Measurements from ENCODE around the gene PRKCE.

The PRKCE gene

DNA sequence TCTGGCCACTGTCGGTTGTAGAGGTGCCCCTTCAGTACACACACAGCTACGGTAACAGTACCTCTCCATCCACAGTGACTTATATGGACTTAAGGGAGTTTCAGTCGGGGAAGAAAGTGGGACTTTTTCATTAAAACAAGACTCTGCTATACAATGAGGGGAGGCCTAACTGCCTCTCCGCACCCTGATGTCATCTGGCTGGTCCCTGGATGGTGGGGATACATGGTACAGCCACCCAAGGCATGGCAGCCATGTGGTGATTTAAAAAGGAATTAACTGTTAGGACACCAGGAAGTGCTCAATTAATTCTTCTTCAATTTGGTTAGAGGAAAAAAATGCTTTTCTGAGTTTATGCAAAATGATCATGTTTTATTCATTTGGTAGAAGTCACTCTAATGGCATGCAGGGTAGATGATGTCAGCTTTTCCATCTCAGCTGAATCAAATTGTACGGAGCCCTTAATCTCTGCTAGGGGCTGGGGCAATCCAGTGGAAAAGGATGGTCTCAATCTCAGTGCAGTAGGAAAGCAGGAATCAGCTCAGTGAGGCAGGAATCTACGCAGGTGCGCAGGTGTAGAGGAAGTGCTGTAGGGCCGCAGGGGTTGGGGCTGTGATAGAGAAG is 243.9 kb downstream of the PRKCE start:
- ATAC-seq (no peak), DNase-seq (no peak)
- Mint-ChIP-seq H3K4me3 (no peak overlapping the region), H3K27me3 (no peaks in the 10 kb centered on the region), H3K4me1 (peaks cover 21% of the 10 kb centered on the region), H3K27ac (no peak overlapping the region), H3K36me3 (ENCODE audit: low read depth) (no peaks in the 10 kb centered on the region), H3K9me3 (no peaks in the 10 kb centered on the region)

- no peaks in the 10 kb centered on the region for H3K27me3 Mint-ChIP-seq
- H3K27ac Mint-ChIP-seq = no peak overlapping the region
- no peak overlapping the region for H3K4me3 Mint-ChIP-seq
- H3K9me3 Mint-ChIP-seq = no peaks in the 10 kb centered on the region
- DNase-seq (no peak), ATAC-seq (no peak)
- no peaks in the 10 kb centered on the region for H3K36me3 Mint-ChIP-seq (ENCODE audit: low read depth)
- peaks cover 13% of the 10 kb centered on the region for H3K4me1 Mint-ChIP-seq
Observed at GRCh38 chr2:45896311-45896710, 244.8 kb downstream of the PRKCE start.

DNA sequence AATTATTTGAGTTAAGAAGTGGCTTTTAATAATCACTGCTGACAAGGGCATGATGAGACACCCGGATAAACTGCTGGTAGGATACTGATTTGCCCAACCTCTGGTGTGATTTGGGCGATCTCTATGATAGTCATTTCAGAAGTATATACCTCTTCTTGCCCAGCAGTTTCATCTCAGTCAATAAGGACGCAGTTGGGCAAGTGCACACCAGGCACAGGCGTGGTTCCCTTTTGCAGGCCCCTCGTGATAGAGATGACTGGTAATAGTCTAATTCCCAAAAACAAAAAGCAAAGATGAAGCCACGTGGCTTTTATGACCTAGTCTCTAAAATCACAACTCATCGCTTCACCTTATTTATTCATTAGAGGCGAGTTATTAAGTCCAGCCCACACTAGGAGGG is 246.4 kb downstream of the PRKCE start:
- DNase-seq = no peak
- H3K4me1 Mint-ChIP-seq = peaks cover 3% of the 10 kb centered on the region
- H3K27ac Mint-ChIP-seq = no peak overlapping the region
- no peak overlapping the region for H3K4me3 Mint-ChIP-seq
- no peaks in the 10 kb centered on the region for H3K9me3 Mint-ChIP-seq
- H3K36me3 Mint-ChIP-seq (ENCODE audit: low read depth) = no peaks in the 10 kb centered on the region
- no peaks in the 10 kb centered on the region for H3K27me3 Mint-ChIP-seq
- no peak for ATAC-seq

- Mint-ChIP-seq H3K9me3 (no peaks in the 10 kb centered on the region), H3K36me3 (ENCODE audit: low read depth) (no peaks in the 10 kb centered on the region), H3K27me3 (no peaks in the 10 kb centered on the region), H3K4me1 (no peaks in the 10 kb centered on the region), H3K27ac (no peak overlapping the region), H3K4me3 (no peak overlapping the region)
- no peak for DNase-seq
- ATAC-seq = no peak
Observed at GRCh38 chr2:45898819-45899218, 247.3 kb downstream of the PRKCE start.

- Mint-ChIP-seq H3K4me3 (no peak overlapping the region), H3K36me3 (ENCODE audit: low read depth) (no peaks in the 10 kb centered on the region), H3K4me1 (peaks cover 7% of the 10 kb centered on the region), H3K9me3 (no peaks in the 10 kb centered on the region), H3K27me3 (no peaks in the 10 kb centered on the region), H3K27ac (no peak overlapping the region)
- ATAC-seq (no peak), DNase-seq (no peak)
Observed at GRCh38 chr2:45899926-45900325, 248.5 kb downstream of the PRKCE start.

DNA sequence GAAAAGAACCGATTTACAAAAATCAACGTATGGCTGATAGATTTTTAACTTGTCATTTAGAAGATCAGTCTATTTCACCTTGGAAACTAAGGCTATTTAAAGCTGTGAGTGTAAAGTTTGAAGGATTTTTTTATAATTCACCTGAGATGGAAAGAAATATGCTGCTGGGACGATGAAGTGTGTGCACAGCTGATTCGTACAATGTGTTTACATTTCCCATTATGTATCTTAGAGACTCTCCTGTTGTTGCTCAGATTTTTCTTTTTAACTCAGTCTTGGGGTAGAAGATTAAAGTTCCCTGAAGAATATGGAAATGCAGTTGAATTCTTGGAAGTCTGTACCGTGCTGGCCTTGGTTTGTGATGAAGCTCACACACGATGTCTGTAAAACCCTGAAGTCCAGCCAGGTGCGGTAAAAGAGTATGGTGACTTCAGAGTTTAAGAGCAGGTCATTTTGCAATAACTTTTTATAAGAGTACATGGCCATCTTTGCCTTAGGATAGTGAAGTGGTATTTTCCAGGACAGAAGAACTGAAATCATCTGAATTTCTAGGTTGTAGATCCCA is 250.1 kb downstream of the PRKCE start:
- DNase-seq (no peak), ATAC-seq (no peak)
- no peak overlapping the region for H3K27ac Mint-ChIP-seq
- H3K4me3 Mint-ChIP-seq = no peak overlapping the region
- no peaks in the 10 kb centered on the region for H3K36me3 Mint-ChIP-seq (ENCODE audit: low read depth)
- H3K9me3 Mint-ChIP-seq = no peaks in the 10 kb centered on the region
- H3K27me3 Mint-ChIP-seq = no peaks in the 10 kb centered on the region
- H3K4me1 Mint-ChIP-seq = peaks cover 7% of the 10 kb centered on the region

GRCh38 chr2:45902380-45902779 is 250.9 kb downstream of the PRKCE start:
- DNase-seq (no peak), ATAC-seq (no peak)
- no peaks in the 10 kb centered on the region for H3K27me3 Mint-ChIP-seq
- H3K36me3 Mint-ChIP-seq (ENCODE audit: low read depth) = no peaks in the 10 kb centered on the region
- H3K4me3 Mint-ChIP-seq = no peak overlapping the region
- H3K27ac Mint-ChIP-seq = no peak overlapping the region
- H3K9me3 Mint-ChIP-seq = no peaks in the 10 kb centered on the region
- H3K4me1 Mint-ChIP-seq = peaks cover 7% of the 10 kb centered on the region

GRCh38 chr2:45902781-45903375 is 251.4 kb downstream of the PRKCE start:
- ATAC-seq = no peak
- no peak for DNase-seq
- Mint-ChIP-seq H3K27me3 (no peaks in the 10 kb centered on the region), H3K9me3 (no peaks in the 10 kb centered on the region), H3K4me3 (no peak overlapping the region), H3K27ac (no peak overlapping the region), H3K4me1 (peaks cover 7% of the 10 kb centered on the region), H3K36me3 (ENCODE audit: low read depth) (no peaks in the 10 kb centered on the region)

GRCh38 chr2:45904267-45904945 is 252.9 kb downstream of the PRKCE start:
- no peak overlapping the region for H3K4me3 Mint-ChIP-seq
- no peaks in the 10 kb centered on the region for H3K36me3 Mint-ChIP-seq (ENCODE audit: low read depth)
- peaks cover 10% of the 10 kb centered on the region for H3K4me1 Mint-ChIP-seq
- DNase-seq (no peak), ATAC-seq (peak; percentile 59)
- no peaks in the 10 kb centered on the region for H3K9me3 Mint-ChIP-seq
- no peaks in the 10 kb centered on the region for H3K27me3 Mint-ChIP-seq
- no peak overlapping the region for H3K27ac Mint-ChIP-seq

- Mint-ChIP-seq H3K9me3 (no peaks in the 10 kb centered on the region), H3K36me3 (ENCODE audit: low read depth) (no peaks in the 10 kb centered on the region), H3K4me1 (peaks cover 15% of the 10 kb centered on the region), H3K27me3 (no peaks in the 10 kb centered on the region), H3K4me3 (no peak overlapping the region), H3K27ac (no peak overlapping the region)
- DNase-seq = no peak
- ATAC-seq = no peak
Observed at GRCh38 chr2:45904946-45905631, 253.6 kb downstream of the PRKCE start.

- H3K27ac Mint-ChIP-seq = no peak overlapping the region
Observed at GRCh38 chr2:45905632-45905958, 254.1 kb downstream of the PRKCE start.

GRCh38 chr2:45907592-45907991 is 256.1 kb downstream of the PRKCE start:
- Mint-ChIP-seq H3K27me3 (no peaks in the 10 kb centered on the region), H3K36me3 (ENCODE audit: low read depth) (no peaks in the 10 kb centered on the region), H3K4me1 (peaks cover 20% of the 10 kb centered on the region), H3K9me3 (no peaks in the 10 kb centered on the region), H3K27ac (no peak overlapping the region), H3K4me3 (no peak overlapping the region)
- ATAC-seq = no peak
- no peak for DNase-seq

More at GRCh38 chr2:45905632-45905958, 254.1 kb downstream of the PRKCE start:
- Mint-ChIP-seq H3K4me3 (no peak overlapping the region), H3K27me3 (no peaks in the 10 kb centered on the region), H3K36me3 (ENCODE audit: low read depth) (no peaks in the 10 kb centered on the region), H3K4me1 (peaks cover 17% of the 10 kb centered on the region), H3K9me3 (no peaks in the 10 kb centered on the region)
- DNase-seq = no peak
- no peak for ATAC-seq

- ATAC-seq (no peak), DNase-seq (no peak)
- H3K27ac Mint-ChIP-seq = no peak overlapping the region
- no peak overlapping the region for H3K4me3 Mint-ChIP-seq
- no peaks in the 10 kb centered on the region for H3K36me3 Mint-ChIP-seq (ENCODE audit: low read depth)
- H3K4me1 Mint-ChIP-seq = peaks cover 20% of the 10 kb centered on the region
- H3K9me3 Mint-ChIP-seq = no peaks in the 10 kb centered on the region
- H3K27me3 Mint-ChIP-seq = no peaks in the 10 kb centered on the region
Observed at GRCh38 chr2:45908316-45909170, 257.1 kb downstream of the PRKCE start.

DNA sequence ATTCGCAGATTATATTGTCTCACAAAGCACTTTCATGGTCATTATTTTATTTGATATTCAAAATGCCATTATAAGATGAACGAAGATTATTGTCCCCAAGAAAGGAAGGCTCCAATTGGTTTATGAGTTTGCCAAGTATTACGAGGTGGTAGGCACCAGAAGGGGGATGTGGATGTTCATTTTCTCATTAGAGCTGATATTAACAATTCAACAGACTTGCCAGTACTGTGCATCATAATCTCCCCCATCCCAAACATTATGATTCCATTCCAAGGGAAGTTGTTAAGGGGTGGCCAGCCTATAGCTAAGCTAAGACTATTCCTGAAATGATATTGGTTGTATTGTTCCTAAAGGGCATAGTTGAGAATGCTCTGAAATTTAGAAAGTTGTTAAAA is 257.7 kb downstream of the PRKCE start:
- Mint-ChIP-seq H3K36me3 (ENCODE audit: low read depth) (no peaks in the 10 kb centered on the region), H3K4me3 (no peak overlapping the region), H3K27me3 (no peaks in the 10 kb centered on the region), H3K9me3 (no peaks in the 10 kb centered on the region), H3K4me1 (peaks cover 18% of the 10 kb centered on the region), H3K27ac (no peak overlapping the region)
- ATAC-seq (no peak), DNase-seq (no peak)

Data from activated naive CD8-positive, alpha-beta T cell treated with anti-CD3 and anti-CD28 coated beads, Interleukin-2, amount 50 U/mL, for 24 hours (primary cell).